Posterior vena cava (tissue), 2 donors: ENCODE data around the gene FANCL. TPM values are rescaled to one million over a fixed set of nuclear protein-coding genes. Genes with fewer than 3 reads are reported as not detected.
"Not testable (repeated sequence)": the region's sequence is repeated elsewhere in the genome, so short reads cannot be mapped to it uniquely, and the experiment has no call there.

Source experiments
- DNase-seq: peaks from one replicate; pipeline ENCODE4 v3.0.0-alpha.2; 2020; ENCODE audit warnings: low spot score
- intact Hi-C, 2 donors: fragments of 100-400 bp; cut with DNase I; formaldehyde crosslinking; loops; one replicate each; pipeline versions ENCODE4 v1.14.1 to v1.14.2; 2022 to 2023
- long read RNA-seq, 2 donors: library from polyadenylated mRNA; unstranded; transcript quantifications; one replicate each; pipeline ENCODE4 v2.0.0, GENCODE V29; 2020 to 2021
- total RNA-seq, 2 donors: library from RNA; stranded (reverse); fragmentation: NEBNext Ultra II Directional; extraction: Animal tissue kit (Norgen Biotek cat#: 25700); gene quantifications; one replicate each; pipeline ENCODE4 v1.2.1, GENCODE V29; 2021
- donor health status: DM: yes; HTN: yes; CAD: no.
- donor health status: DM: yes; HTN: yes; CAD: no.

The FANCL gene
- 10 to 100 TPM; 17.9 to 18.0 TPM for total RNA-seq
- long read RNA-seq, donor 1, partial matches to known transcripts = 0 of 1 reads
- long read RNA-seq, donor 1, other reads (novel, unspliced or antisense) = 1 of 1 reads
- long read RNA-seq, donor 2, transcript FANCL-201 (14 exons, 1,683 nt) = major isoform, 5 of 9 reads
- long read RNA-seq, donor 2, partial matches to known transcripts = 1 of 9 reads
- long read RNA-seq, donor 2, other reads (novel, unspliced or antisense) = 1 of 9 reads

- DNase-seq = peak; percentile 96
- intact Hi-C loops = no loop called here
These were observed at the start of gene FANCL for GRCh38 chr2:58240670-58241545. Gene FANCL, minus strand, starts transcription at chr2:58241325. Its CDS starts 12 bp downstream, at chr2:58241313.

GRCh38 chr2:58289029-58289428 is 47.9 kb upstream of the FANCL start:
- intact Hi-C loops = no loop called here
- DNase-seq = no peak

- intact Hi-C loops = no loop called here
- no peak for DNase-seq
These were observed 42.8 kb upstream of the FANCL start for GRCh38 chr2:58283931-58284330.

- not testable (repeated sequence) for DNase-seq
These were observed 34.0 kb upstream of the FANCL start for GRCh38 chr2:58275144-58275543.

GRCh38 chr2:58271826-58272225 is 30.7 kb upstream of the FANCL start:
- no peak for DNase-seq
- intact Hi-C loops = no loop called here

More at GRCh38 chr2:58275144-58275543, 34.0 kb upstream of the FANCL start:
- intact Hi-C loops = not testable (repeated sequence)

GRCh38 chr2:58268685-58269084 is 27.6 kb upstream of the FANCL start:
- intact Hi-C loops = no loop called here
- DNase-seq = no peak

GRCh38 chr2:58266211-58266610 is 25.1 kb upstream of the FANCL start:
- intact Hi-C loops = no loop called here
- DNase-seq = no peak

GRCh38 chr2:58261209-58261608 is 20.1 kb upstream of the FANCL start:
- intact Hi-C loops = loop anchor here in 1 of 2 donors (2.0 kb wide), 1 partner anchor 70 kb away; no protein-coding TSS in a partner anchor
- no peak for DNase-seq

- intact Hi-C loops, DNase-seq: not testable (repeated sequence)
These were observed 17.3 kb upstream of the FANCL start for GRCh38 chr2:58258456-58258855.

GRCh38 chr2:58251331-58252201 is 10.4 kb upstream of the FANCL start:
- intact Hi-C loops, DNase-seq: not testable (repeated sequence)

GRCh38 chr2:58241546-58241864 is 380 bp upstream of the FANCL start:
- intact Hi-C loops = no loop called here
- DNase-seq = no peak

- no peak for DNase-seq
- intact Hi-C loops = loop anchor here in 1 of 2 donors (2.0 kb wide), 1 partner anchor 73 kb away; no protein-coding TSS in a partner anchor
These were observed 1.7 kb downstream of the FANCL start for GRCh38 chr2:58239243-58239925.

- no peak for DNase-seq
- intact Hi-C loops = loop anchor here in 1 of 2 donors (2.0 kb wide), 1 partner anchor 71 kb away; no protein-coding TSS in a partner anchor
These were observed 3.4 kb downstream of the FANCL start for GRCh38 chr2:58237741-58238140.

GRCh38 chr2:58235984-58236383 is 5.1 kb downstream of the FANCL start:
- DNase-seq = no peak
- intact Hi-C loops = no loop called here

GRCh38 chr2:58235170-58235569 is 6.0 kb downstream of the FANCL start:
- DNase-seq = no peak
- intact Hi-C loops = no loop called here

GRCh38 chr2:58228299-58228698 is 12.8 kb downstream of the FANCL start:
- no peak for DNase-seq
- intact Hi-C loops = no loop called here

GRCh38 chr2:58227171-58227917 is 13.8 kb downstream of the FANCL start:
- DNase-seq = peak; percentile 66
- intact Hi-C loops = no loop called here

- no peak for DNase-seq
- intact Hi-C loops = no loop called here
These were observed 19.2 kb downstream of the FANCL start for GRCh38 chr2:58221909-58222308.
